HG03342 (cell line): Measurements from ENCODE around the gene NCEH1.
"Not testable (repeated sequence)": the region's sequence is repeated elsewhere in the genome, so short reads cannot be mapped to it uniquely, and the experiment has no call there.

Experiments used
- ATAC-seq: cut with Tn5 transposase; IDR thresholded peaks from one replicate; pipeline ENCODE4 v1.9.1; 2021; ENCODE audit warnings: mild to moderate bottlenecking, moderate library complexity; ENCODE audit not compliant: unreplicated experiment

Gene NCEH1

DNA sequence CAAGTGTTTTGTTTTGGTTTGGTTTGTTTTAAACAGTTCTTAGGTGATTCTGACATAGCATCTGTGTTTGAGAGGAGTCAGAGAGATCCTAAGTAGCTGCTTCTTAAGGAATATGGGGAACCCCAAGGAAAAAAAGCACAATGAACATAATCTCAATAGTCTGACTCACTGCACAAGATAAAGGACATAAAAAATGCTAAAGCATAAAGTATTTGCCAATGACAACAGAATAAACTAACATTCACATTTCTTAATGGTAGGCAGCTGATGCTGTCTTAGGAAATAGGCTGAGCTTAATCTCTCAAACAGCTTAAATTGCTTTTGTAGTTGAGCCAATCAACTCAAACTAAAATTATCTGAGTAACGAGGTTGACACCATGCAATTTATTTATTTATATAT, 2.9 kb downstream of the NCEH1 start:
- no peak for ATAC-seq

DNA sequence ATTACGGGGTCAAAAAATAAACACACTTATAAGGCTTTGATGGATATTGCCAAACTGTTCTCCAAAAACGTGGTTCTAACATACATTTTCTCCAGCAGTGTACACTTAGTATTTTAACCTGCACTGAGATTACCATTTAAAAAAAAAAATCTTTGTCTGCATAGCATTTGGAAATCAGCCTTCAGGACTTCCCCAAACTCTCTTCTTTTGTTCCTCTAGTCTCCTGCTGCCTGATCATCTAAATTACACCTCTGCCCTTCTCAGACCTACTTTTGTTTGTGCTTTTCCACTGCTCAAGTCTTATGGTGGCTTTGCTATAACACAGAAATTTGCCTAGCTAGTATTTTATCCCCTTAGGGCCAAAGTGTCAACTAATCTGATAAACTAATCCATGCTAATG, 3.8 kb downstream of the NCEH1 start:
- no peak for ATAC-seq

DNA sequence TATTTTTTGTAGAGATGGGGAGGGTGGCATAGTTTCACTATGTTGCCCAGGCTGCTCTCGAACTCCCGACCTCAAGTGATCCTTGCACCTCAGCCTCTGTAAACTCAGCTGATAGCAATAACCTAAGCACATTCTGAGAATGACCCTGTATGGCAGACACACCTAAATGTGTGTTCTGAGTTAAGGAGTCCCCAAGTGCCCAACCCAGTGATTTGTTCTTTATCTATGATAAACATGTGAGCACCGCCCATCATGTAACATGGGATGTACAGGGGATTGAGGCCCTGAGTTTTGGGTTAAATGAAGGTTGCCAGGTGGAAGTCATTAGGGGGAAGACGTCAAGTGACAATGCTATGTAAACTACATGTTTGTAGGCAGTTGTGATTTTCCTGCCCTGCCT, 5.7 kb downstream of the NCEH1 start:
- no peak for ATAC-seq

DNA sequence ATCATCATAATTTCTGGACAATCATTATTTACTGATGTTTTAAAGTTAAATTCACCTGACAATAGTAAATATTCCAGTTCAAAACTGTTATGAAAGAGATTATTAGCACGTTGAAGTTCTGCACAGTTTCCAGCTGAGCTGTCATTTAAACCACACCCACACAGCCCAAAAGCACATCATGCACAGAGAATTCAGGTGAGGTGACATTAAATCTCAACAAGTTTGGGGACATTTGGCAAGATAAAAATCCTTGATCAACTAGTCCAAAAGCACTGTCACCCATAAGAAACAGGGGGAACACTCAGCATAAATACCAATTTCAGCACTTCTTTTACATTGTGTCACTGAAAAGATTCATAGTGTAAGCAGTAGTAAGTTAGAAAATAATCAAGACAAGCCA, 6.9 kb downstream of the NCEH1 start:
- ATAC-seq, result no peak

DNA sequence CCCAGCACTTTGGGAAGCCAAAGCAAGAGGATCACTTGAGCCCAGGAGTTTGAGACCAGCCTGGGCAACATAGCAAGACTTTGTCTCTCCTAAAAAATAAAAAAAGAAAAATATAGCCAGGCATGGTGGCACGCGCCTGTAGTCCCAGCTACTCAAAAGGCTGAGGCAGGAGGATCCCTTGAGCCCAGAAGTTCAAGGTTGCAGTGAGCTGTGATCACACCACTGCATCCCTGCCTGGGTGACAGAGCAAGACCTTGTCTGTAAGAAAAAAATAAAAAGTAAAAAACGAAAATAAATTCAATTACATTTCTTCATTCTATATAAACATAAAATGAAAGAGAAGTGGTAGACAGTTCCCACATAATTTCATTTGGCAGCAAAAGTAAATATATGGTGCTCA, 8.1 kb downstream of the NCEH1 start:
- ATAC-seq, result not testable (repeated sequence)

DNA sequence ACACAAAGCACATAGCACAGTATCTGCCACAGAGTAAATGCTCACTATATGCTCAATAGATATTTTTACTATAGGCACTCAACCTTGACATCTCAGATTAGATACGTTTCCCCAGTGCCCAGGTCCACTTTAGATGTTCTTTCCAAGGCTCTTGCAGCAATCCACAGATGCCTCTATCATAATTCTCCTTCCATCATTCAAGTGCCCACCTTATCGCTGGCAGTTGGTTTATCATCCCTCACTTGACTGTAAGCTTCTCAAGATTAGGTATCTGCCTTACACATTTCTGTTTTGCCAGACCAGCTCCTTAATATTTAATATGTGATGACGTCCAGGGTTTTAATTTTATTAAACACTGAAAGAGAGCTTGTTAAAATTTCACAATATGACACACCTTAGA, 8.6 kb downstream of the NCEH1 start:
- no peak for ATAC-seq

DNA sequence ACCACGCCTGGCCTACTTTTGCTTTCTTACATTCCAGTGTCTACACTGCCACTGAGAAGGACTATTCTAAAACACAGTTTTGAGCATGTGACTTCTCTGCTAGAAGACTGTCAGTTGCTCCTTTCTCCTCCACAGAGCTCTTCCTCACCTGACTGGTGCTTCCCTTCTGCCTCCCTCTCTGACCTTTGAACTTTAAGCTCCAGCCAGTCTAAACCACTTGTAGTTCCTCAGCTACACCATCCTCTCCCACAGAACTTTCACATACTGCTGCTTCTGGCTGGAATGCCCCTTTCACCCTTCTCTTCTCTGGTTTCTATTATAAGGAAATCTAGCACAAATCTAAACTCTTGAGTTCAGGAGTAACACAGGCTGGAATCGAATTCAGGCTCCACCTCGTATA, 9.1 kb downstream of the NCEH1 start:
- ATAC-seq, result no peak

DNA sequence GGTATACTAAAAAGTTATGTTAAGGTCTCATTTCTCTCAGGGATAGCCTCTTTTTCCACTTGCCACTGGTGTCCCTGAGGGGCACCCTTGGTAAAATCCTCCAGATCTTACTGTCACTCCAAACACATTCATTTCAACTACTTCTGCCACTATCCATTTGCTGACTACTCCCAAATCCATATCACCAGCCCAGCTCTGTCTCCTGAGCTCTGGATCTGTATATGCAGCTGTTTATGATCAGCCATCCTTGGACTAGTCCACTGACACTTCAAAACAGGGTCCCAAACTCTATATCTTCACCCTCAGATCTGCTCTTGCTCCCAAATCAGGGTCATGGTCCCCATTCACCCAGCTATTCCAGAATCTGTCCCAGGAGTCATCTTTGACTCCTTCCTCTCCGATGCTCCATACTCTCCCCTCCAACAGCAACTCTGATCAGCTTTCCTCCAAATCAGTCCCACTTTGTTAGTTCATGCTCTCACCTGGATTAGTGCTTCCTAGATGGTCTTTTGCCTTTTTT, 9.9 kb downstream of the NCEH1 start:
- no peak for ATAC-seq

DNA sequence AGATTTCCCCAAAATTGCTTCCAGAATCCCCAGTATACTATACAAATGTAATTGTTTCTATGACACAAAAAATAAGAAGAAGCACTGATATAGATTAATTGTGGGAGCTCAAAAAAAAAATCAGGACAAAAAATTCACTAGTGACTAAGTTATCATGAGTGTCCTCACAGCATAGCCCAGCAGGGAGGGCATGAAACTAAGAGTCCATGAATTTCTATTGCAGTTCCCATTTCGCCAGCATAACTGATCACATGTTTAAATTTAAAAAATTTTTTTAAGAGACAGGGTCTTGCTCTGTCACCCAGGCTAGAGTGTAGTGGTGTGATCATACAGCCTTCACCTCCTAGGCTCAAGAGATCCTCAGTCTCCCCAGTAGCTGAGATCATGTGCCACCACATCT, 10.6 kb downstream of the NCEH1 start:
- ATAC-seq, result no peak

DNA sequence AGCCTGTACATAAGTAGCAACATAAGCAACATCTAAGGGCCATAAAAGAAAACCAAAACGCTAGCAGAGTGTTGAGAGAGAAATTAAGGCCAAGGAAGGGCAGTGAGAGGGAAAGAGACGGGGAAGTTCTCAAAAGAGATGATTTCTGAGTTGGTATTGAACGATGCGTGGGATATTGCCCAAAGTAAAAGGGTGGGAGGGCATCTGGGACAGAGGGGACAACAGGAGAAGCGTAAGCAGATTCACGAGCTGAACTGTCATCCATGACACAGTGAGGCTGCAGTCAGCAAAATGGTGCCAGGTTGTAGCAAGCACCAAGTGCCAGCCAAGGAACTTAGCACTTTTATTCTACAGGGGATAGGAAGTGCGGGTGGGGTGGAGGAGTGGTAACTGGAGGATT, 11.8 kb downstream of the NCEH1 start:
- no peak for ATAC-seq

DNA sequence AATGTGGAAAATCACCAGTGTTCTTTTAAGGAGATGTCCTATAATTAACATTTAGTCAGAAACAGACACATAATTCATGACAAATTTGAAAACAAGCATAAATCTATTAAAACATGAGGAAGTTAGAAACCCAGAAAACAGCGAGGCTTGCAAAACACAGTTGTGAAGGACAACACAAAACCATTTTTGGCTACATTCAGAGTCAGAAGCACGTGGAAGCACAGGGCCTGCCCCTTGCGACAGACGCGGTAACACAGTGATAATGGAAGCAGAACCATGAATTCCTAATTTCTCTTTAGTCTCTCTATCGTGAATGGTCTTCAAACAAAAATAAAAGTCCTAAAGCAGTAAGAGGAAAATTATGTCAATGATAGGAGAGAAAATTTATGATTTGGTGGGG, 12.2 kb downstream of the NCEH1 start:
- ATAC-seq, result no peak

DNA sequence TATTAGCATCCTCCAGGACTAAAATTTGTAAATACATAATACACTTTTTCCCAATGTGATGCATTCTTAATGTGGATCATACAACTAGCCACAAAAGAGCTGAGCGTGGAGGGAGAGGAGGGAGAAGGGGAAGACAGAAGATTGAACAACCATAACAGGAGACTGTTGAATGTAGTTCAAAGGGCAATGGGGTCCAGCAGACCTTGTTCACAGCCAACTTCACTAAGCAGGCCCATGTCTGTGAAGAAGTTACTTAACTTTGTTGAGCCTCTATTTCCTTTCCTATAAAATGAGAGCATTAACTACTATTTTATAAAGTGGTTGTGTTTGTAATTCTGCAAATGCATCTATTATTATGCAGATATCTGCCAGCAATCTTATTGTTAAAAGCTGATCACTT, 13.3 kb downstream of the NCEH1 start:
- no peak for ATAC-seq

DNA sequence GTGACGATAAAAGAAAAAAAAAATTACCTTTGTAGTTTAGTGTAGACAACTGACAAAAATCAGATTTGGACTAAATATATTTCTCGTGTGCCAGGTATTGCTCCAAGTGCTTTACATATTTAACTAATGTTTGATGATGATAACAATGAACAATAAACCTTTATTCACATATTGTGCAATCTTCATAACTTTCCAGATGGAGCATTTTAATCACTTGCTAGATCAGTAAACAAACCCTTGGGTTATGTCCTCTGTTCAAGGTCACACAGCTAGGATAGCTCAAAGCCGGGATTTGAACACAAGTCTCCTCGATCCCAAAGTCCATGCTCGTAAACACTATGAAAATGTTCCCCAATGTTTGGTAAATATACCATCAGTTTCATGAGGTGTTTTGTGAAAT, 14.5 kb downstream of the NCEH1 start:
- ATAC-seq, result no peak

DNA sequence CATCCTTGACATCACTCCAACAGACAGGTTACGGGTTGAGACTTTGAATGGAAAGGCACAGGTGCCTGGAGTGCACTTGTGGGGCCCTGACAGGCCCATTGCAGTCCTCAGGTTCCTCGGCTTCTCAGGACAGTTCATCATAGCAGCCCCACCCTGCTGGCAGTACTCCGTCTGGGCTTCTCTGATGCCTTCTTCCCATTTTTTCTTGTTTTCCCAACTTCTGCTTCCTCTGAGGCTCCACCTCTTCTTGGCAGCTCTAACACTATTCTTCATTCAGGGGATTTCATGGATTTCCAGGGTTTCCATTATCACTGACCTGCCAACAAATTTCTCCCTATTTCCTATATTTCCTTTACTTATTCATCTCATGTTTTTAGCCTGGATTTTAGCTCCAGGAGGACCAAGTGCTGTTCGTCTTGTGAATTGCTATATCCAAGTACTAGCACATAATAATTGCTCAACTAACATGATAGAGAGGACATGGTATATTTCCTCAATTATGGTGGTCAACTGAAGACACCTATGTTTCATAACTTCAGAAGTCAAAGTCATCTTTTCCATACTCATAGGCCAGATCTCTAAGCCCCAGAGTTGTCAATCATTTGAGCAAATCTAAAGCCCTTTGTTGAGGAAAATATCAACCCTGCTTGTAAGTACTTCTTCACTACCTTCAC, 16.2 kb downstream of the NCEH1 start:
- no peak for ATAC-seq

DNA sequence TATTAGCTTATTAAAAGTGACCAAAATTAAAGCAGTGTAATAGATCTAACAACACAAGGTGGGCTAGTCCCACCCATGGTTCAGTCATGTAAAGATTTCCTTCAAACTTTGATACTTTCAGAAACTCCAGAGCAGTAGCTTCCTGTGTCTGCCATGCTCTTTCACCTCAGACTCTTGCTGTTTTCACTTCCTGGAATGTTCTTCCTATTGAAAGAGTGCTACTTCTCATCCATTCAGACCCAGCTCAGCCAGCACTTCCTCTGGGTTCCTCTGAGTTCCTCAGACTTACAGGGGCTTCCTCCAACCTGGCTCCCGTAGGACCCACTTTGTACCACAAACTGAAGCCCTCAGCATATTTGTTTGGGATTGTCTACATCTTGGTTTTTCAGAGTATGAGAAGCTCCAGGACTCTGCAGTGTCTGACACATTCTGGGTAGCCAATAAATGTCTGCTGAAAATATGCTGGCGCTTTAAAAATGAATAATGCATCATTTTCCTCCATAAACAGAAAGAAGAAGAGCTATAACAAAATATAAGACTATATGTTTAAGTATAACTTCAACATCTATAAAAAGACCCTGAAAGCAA, 18.0 kb downstream of the NCEH1 start:
- ATAC-seq, result peak; percentile 80

DNA sequence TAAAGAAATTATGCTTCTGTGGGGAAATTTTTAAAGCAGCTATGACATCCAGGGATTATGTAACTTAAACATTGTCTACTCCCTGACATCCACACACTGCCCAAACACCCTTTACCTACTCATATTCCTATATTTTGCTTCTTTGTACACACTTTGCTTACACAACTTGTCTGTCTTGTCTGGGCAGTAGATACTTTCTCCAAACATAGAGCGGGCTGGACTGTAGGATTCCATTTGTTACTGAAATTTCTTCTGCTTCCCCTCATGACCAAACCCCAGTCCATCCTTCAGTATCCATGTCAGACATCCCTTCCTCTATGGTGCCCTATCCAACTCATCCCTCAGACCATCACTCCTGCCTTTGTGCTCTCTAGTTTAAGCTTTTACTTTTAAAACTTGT, 19.9 kb downstream of the NCEH1 start:
- ATAC-seq, result no peak

DNA sequence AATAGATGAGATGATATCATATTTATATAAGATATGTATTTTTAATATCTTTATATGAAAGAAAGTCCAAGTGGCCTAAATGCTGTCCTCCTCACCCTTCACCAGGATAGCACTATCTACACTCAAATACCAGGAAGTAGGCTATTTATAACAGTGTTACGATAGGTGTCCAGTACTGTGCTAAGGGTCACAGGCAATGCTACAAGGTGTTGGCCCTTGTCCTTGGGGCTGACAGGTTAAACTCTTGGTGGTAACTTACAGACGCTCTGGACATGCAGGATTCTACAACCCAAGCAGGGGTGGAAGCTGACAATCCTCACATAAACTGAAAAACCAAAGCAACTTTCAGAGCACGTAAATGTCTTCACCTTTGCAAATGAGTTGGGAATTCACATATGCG, 22.3 kb downstream of the NCEH1 start:
- no peak for ATAC-seq

DNA sequence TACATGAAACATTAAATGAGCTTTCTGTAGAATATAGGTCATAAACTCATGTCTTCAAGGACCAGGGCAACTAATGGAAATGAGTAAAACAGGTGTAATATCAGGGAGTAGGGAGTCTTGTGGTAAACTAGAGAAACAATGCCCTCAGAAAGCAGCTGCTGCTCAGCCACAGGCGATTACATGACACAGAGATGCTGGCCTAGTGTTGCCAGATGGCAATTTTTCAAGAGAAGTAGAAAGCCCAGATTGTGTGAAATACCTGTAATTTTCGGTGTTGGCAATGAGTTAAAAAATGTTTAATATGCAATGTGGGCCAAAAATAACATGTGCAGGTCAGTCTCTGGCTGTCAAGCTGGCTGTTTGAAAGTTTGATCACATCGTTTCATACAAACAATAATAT, 23.4 kb downstream of the NCEH1 start:
- ATAC-seq, result no peak

DNA sequence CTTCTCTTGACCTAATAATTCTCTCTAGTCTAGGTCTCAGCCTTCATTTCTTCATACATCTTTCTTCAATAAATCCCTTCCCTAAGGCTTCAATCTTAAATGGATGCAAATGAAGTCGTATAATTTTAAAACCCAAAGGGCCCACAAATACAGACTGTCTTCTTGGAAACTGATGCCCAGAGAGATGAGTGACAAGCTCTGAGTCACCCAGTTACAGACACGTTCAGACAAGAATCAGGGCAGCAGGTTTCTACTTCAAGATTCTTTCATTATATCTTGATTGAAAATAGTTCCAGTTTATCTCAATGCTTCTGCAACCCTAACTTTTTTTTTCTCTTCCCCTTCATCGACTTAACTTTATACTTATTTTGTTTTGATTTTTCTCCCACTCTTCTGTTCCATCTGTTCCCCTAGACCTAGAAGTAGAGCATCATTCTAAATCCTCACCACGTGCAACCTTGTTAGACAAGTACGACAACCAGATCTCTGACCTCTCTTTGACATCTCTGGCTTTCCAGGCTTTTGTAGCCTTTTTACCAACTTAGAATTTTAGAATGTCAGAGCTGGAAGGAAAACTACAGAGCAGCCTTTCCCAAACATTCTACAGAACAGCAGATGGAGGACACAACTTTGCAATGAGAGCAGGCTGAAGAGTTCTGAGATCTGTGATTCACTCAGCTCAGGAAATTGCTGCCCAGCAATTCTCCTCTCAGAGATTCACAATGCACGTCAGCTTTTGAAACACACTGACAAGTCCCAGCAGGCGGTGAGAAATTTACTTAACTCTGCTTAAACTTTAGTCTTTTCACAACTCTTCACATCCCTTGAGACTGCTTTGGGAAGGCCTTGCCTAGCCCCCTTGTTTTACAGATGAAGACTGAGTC, 25.3 kb downstream of the NCEH1 start:
- ATAC-seq, result no peak

DNA sequence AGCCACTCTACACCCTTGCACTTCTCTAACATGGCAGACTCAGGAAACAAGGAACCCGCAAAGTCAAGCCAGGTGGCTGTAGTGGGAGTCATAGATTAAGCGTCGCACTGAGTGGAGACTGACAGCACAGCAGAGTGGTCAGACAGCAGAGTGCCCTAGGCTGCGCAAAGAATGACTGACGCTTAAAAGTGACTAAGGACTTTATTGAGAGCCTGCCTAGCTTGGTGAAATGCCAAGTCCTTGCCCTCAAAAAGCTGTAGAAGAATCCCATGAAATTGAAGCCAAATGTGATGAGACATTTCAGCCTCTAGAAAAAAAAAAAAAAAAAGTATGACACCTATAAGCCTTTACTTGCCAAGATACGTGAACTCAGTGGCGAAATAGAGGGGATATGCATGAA, 30.2 kb downstream of the NCEH1 start:
- no peak for ATAC-seq

DNA sequence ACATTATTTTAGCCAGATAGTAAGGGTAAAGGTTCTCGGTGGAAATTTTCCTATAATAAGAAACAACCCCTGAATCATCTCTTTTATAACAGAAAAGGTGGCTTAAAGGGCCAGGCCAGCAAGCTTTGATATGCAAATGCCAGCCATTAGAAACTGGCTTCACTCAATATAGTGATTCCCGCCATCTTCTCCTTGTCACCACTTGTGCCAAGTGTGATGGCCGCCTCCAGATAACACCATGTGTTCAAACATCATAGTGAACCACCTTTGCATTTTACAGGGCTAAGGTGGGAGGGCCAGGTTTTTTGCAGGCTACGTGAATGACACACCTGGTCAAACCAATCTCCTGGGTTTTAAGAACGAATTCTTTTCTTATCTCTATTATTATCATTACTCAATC, 31.3 kb downstream of the NCEH1 start:
- ATAC-seq, result no peak

DNA sequence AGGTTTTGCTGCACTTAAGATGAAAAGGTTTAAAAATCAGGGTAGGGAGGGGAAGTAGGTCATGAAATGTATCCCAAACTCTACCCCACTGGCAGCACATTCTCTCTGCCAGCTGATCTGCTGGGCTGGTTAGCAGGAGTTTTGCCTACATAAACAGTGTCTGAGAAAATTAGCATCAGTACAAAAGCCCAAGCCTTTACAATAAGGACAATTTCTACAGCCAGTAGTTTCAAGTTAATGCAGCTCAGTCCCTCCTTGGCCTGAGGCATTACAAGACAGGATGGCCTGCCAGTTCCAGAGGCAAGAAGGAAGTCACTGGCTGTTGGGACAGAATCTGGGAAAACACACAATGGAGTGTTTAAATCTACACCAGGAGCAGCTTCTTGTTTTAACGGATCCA, 32.8 kb downstream of the NCEH1 start:
- no peak for ATAC-seq
